Measurements from ENCODE around the gene MAPT.

DNA sequence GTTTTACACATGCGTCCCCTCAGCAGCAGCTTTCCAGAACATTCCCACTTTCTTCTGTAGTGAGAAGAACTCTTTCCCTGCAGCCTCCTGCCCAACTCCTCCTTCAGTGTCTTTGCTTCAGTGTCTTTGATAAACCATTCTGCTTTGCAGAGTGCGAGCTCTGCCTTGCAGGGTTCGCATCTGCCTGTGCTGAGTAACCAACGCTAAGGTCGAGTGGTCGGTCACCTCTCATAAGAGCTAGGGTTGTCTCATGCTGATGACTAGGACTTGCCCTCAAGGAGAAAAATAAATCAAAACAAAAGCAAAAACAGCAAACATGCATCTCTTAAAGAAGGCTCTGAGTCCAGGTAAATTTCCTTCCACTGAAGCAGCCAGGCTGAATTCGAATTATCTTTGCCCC lies 22.7 kb downstream of the MAPT start:
- no peak for TF ChIP-seq ZSCAN31 (CRISPR knock-in tag; IDR thresholded peaks at IDR 0.05; ENCODE audit: low read depth)
- no peak for TF ChIP-seq HNF4A (CRISPR knock-in tag; IDR thresholded peaks at IDR 0.05)
- no peak for TF ChIP-seq ATF3 (CRISPR knock-in tag; IDR thresholded peaks at IDR 0.05)
- no peak for TF ChIP-seq ZFP1 (CRISPR knock-in tag; IDR thresholded peaks at IDR 0.05)
- TF ChIP-seq CTCF (CRISPR knock-in tag; IDR thresholded peaks at IDR 0.05) = no peak
- TF ChIP-seq ZNF782 (CRISPR knock-in tag; IDR thresholded peaks at IDR 0.05; ENCODE audit: borderline replicate concordance) = no peak

All from HepG2 (cell line).